Caco-2 (cell line): ENCODE measurements around the gene TTLL8. TPM values are rescaled to one million over a fixed set of nuclear protein-coding genes. Genes with fewer than 3 reads are reported as not detected.

ENCODE experiments used
- BruUV-seq: library from RNA; stranded (reverse); fragments of 400-500 nt; replicated peaks from 2 replicates; lab custom pipeline; 2021; lab: Mats Ljungman, UMichigan
- CTCF ChIA-PET: fragments of 300-600 bp; sonication (Branson Sonifier 250); formaldehyde crosslinking; loops from one replicate; lab custom pipeline; 2022; ENCODE audit warnings: antibody characterized with exemption; lab: Charles Lee
- POLR2A ChIA-PET: fragments of 300-600 bp; sonication (Branson Sonifier 250); formaldehyde crosslinking; loops from one replicate; lab custom pipeline; 2022; ENCODE audit warnings: antibody characterized with exemption; lab: Charles Lee
- DNase-seq, 2 experiments: peaks; one replicate each; pipeline versions ENCODE4 v3.0.0 to v3.0.0-alpha.2; 2020 to 2022
- H3K27me3 ChIP-seq: replicated peaks from 2 replicates; pipeline ENCODE4 v1.6.0; 2011; ENCODE audit warnings: low read length; ENCODE audit not compliant: control insufficient read depth, insufficient read depth
- H3K36me3 ChIP-seq: 2 replicates; pipeline ENCODE4 v1.5.1; 2011; ENCODE audit warnings: low read length; ENCODE audit not compliant: control insufficient read depth, insufficient read depth
- H3K4me1 ChIP-seq: fragments of 250-450 bp; sonication (Bioruptor Pico); 2 replicates; pipeline ENCODE4 v1.5.1; 2020; ENCODE audit warnings: mild to moderate bottlenecking
- H3K4me3 ChIP-seq: 2 replicates; pipeline ENCODE4 v1.5.1; 2011; ENCODE audit warnings: low read depth, mild to moderate bottlenecking, control low read depth, low read length
- H3K9me3 ChIP-seq: fragments of 250-450 bp; sonication (Bioruptor Pico); 2 replicates; pipeline ENCODE4 v1.5.1; 2020; ENCODE audit warnings: mild to moderate bottlenecking, moderate library complexity
- H3K27ac Mint-ChIP-seq: one replicate; pipeline ENCODE4 v1.8.0; 2022; ENCODE audit warnings: mixed read lengths; ENCODE audit not compliant: unreplicated experiment
- H3K27me3 Mint-ChIP-seq: one replicate; pipeline ENCODE4 v1.8.0; 2022; ENCODE audit warnings: mixed read lengths; ENCODE audit not compliant: insufficient read depth, unreplicated experiment
- H3K36me3 Mint-ChIP-seq: one replicate; pipeline ENCODE4 v1.8.0; 2022; ENCODE audit warnings: mild to moderate bottlenecking, mixed read lengths; ENCODE audit not compliant: insufficient read depth, unreplicated experiment
- H3K4me1 Mint-ChIP-seq: one replicate; pipeline ENCODE4 v1.8.0; 2022; ENCODE audit warnings: low read depth, mixed read lengths; ENCODE audit not compliant: unreplicated experiment
- H3K4me3 Mint-ChIP-seq: one replicate; pipeline ENCODE4 v1.8.0; 2022; ENCODE audit warnings: mild to moderate bottlenecking, moderate library complexity, mixed read lengths; ENCODE audit not compliant: unreplicated experiment
- H3K9me3 Mint-ChIP-seq: one replicate; pipeline ENCODE4 v1.8.0; 2022; ENCODE audit warnings: mixed read lengths; ENCODE audit not compliant: unreplicated experiment
- CTCF ChIP-seq, 2 experiments: fragments of 200-600 bp in 1 of 2; IDR thresholded peaks; 1 replicate in 1 of 2; 2 replicates in 1 of 2; pipeline versions ENCODE4 v1.5.1 to v1.8.0; 2011 to 2022; ENCODE audit warnings: antibody characterized with exemption in 1 of 2, control low read depth in 1 of 2, inconsistent platforms in 1 of 2, low read depth in 1 of 2, low read length in 1 of 2, mild to moderate bottlenecking in 1 of 2, moderate library complexity in 1 of 2; ENCODE audit not compliant: insufficient read depth in 1 of 2, severe bottlenecking in 1 of 2, unreplicated experiment in 1 of 2
- intact Hi-C: fragments of 100-400 bp; cut with micrococcal nuclease; formaldehyde crosslinking; loops from one replicate; pipeline ENCODE4 v1.10.0; 2022; ENCODE audit not compliant: unreplicated experiment
- total RNA-seq: library from RNA; stranded (reverse); gene quantifications from 2 replicates; pipeline ENCODE4 v1.2.3, GENCODE V29; 2022

TTLL8 gene
- total RNA-seq, 1 experiment from 2014 or later: not detected

DNA sequence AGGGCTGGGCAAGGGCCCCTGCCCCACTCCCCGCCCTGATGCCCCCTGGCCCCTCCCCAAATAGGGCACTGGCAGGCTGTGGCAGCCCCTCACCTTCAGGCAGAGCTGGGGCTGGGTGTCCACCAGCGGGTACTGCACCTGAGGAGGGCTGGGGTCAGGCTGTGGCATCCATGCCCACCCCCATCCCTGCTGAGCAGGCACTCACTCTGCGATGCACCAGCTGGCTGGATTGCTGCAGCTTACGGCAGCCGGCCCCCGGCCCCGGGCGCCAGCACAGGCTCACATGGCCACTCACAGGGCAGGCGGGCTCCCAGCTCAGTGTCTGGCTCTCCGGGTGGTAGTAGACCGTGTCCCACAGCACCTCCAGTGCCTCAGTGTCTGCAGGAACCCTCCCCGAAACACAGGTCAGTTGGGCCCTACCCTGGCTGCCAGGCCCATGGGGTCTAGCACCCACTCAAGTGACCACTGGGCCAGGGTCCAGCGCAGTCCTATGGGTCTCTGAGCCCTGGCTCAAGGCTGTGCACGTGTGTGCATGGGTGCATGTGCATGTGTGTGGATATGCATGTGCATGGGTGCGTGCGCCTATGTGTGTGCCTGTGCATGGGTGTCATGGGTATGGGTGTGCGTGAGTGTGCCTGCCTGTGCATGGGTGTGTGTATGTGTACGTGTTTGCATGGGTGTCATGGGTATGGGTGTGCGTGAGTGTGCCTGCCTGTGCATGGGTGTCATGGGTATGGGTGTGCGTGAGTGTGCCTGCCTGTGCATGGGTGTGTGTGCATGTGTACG is 60.0 kb downstream of the TTLL8 start:
- H3K36me3 Mint-ChIP-seq: no peaks in the 10 kb centered on the region
- H3K4me3 Mint-ChIP-seq: no peak overlapping the region
- Histone ChIP-seq H3K27me3 (no peaks in the 10 kb centered on the region), H3K4me3 (no peak overlapping the region), H3K9me3 (no peaks in the 10 kb centered on the region), H3K36me3 (no peaks in the 10 kb centered on the region), H3K4me1 (no peaks in the 10 kb centered on the region)
- H3K27ac Mint-ChIP-seq: no peak overlapping the region
- ChIA-PET CTCF (no interaction called here), POLR2A (no interaction called here)
- intact Hi-C loops: no loop called here
- no peaks in the 10 kb centered on the region for H3K9me3 Mint-ChIP-seq
- no peaks in the 10 kb centered on the region for H3K4me1 Mint-ChIP-seq
- no peaks in the 10 kb centered on the region for H3K27me3 Mint-ChIP-seq
- no TSS peak for BruUV-seq
- DNase-seq: no peak
- TF ChIP-seq CTCF (IDR thresholded peaks at IDR 0.05; ENCODE audit: insufficient read depth in 1 of 2, low read depth in 1 of 2, low read length in 1 of 2, severe bottlenecking in 1 of 2, unreplicated experiment in 1 of 2): no peak

GRCh38 chr22:49997251-49997599 is 60.9 kb downstream of the TTLL8 start:
- CTCF ChIA-PET: no interaction called here
- no peak for TF ChIP-seq CTCF (IDR thresholded peaks at IDR 0.05; ENCODE audit: insufficient read depth in 1 of 2, low read depth in 1 of 2, low read length in 1 of 2, severe bottlenecking in 1 of 2, unreplicated experiment in 1 of 2)
- H3K36me3 ChIP-seq: no peaks in the 10 kb centered on the region
- no peaks in the 10 kb centered on the region for H3K27me3 Mint-ChIP-seq
- POLR2A ChIA-PET: no interaction called here
- peak in 1 of 2 experiments; percentile 35 for DNase-seq
- no peak overlapping the region for H3K4me3 Mint-ChIP-seq
- H3K4me3 ChIP-seq: no peak overlapping the region
- no peaks in the 10 kb centered on the region for H3K36me3 Mint-ChIP-seq
- H3K27me3 ChIP-seq: no peaks in the 10 kb centered on the region
- intact Hi-C loops: no loop called here
- no peaks in the 10 kb centered on the region for H3K4me1 Mint-ChIP-seq
- BruUV-seq: no TSS peak
- H3K27ac Mint-ChIP-seq: no peak overlapping the region
- H3K9me3 ChIP-seq: no peaks in the 10 kb centered on the region
- H3K4me1 ChIP-seq: no peaks in the 10 kb centered on the region
- H3K9me3 Mint-ChIP-seq: no peaks in the 10 kb centered on the region

DNA sequence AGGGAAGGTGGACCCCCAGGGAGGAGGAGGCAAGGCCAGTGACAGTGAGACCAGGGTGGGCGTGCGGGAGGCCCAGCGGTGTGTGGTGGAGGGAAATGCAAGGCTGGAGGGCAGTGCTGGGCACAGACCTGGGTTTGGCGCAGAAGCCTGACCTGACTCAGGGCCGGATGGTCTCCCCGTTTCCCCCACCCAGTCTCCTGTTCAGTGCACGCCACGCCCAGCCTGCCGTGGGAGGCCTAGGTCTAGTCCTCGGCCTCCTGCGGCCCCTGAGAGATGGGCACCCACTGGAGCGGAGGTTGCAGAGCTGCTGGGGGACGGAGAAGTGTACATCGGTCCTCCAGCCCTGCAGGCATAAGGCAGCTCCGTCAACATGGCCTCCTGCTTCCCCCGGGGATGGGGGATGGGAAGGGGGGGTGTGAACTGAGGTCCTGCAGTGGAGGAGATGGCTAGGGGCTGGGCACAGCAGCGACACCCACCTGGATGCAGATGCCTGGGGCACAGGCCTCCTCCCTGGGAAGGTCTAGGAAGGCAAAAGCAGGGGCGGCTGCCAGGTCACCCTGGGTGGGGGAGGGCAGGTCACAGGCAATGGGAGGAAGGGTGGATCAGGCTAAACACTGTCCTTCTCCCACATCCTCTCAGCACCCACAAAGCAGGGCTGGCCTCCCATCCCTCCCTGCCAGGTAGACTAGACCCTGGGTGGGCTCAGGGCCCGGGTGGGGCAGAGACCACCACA is 61.4 kb downstream of the TTLL8 start:
- POLR2A ChIA-PET: no interaction called here
- Histone ChIP-seq H3K4me3 (no peak overlapping the region), H3K4me1 (no peaks in the 10 kb centered on the region), H3K27me3 (no peaks in the 10 kb centered on the region), H3K9me3 (no peaks in the 10 kb centered on the region), H3K36me3 (no peaks in the 10 kb centered on the region)
- intact Hi-C loops: no loop called here
- Mint-ChIP-seq H3K27ac (no peak overlapping the region), H3K9me3 (peaks cover 2% of the 10 kb centered on the region), H3K27me3 (no peaks in the 10 kb centered on the region), H3K36me3 (no peaks in the 10 kb centered on the region), H3K4me1 (no peaks in the 10 kb centered on the region), H3K4me3 (no peak overlapping the region)
- TF ChIP-seq CTCF (IDR thresholded peaks at IDR 0.05; ENCODE audit: insufficient read depth in 1 of 2, low read depth in 1 of 2, low read length in 1 of 2, severe bottlenecking in 1 of 2, unreplicated experiment in 1 of 2): no peak
- no TSS peak for BruUV-seq
- CTCF ChIA-PET: no interaction called here
- DNase-seq: no peak
